GM12878 (cell line): ENCODE measurements around the gene CAPN10. TPM values are rescaled to one million over a fixed set of nuclear protein-coding genes. Genes with fewer than 3 reads are reported as not detected.

ENCODE experiments used
- BCL11A ChIP-seq: IDR thresholded peaks from 2 replicates; pipeline ENCODE4 v1.6.1; 2011; ENCODE audit warnings: low read depth, low read length
- BRCA1 ChIP-seq: IDR thresholded peaks from 2 replicates; pipeline ENCODE4 v1.6.1; 2011; ENCODE audit warnings: low read depth, low read length, improper control_type of control experiment
- CREM ChIP-seq: IDR thresholded peaks from 2 replicates; pipeline ENCODE4 v1.6.1; 2014; ENCODE audit warnings: antibody characterized with exemption, low read depth
- HDAC2 ChIP-seq: fragments of 200-600 bp; sonication (generic); IDR thresholded peaks from 2 replicates; pipeline ENCODE4 v1.6.1; 2017
- NFXL1 ChIP-seq: fragments of 450-650 bp; IDR thresholded peaks from 2 replicates; pipeline ENCODE4 v1.6.1; 2017; ENCODE audit warnings: antibody characterized with exemption, mild to moderate bottlenecking, borderline replicate concordance
- NR2C2 ChIP-seq: IDR thresholded peaks from 2 replicates; pipeline ENCODE4 v1.6.1; 2011; ENCODE audit warnings: borderline replicate concordance, low read depth; ENCODE audit not compliant: control insufficient read depth, insufficient read length
- NR2F1 ChIP-seq: fragments of 450-650 bp; conservative IDR thresholded peaks from 2 replicates; pipeline ENCODE4 v1.6.1; 2017; ENCODE audit warnings: mild to moderate bottlenecking
- RBBP5 ChIP-seq: fragments of 200-600 bp; sonication (generic); conservative IDR thresholded peaks from 2 replicates; pipeline ENCODE4 v1.6.1; 2016
- RFX5 ChIP-seq: IDR thresholded peaks from 2 replicates; pipeline ENCODE4 v1.6.1; 2011; ENCODE audit warnings: low read depth, low read length, improper control_type of control experiment
- SIX5 ChIP-seq: IDR thresholded peaks from 2 replicates; pipeline ENCODE4 v1.6.1; 2011; ENCODE audit warnings: mild to moderate bottlenecking, low read depth, low read length, moderate library complexity; ENCODE audit not compliant: severe bottlenecking
- SP1 ChIP-seq: IDR thresholded peaks from one replicate; pipeline ENCODE4 v1.6.1; 2011; ENCODE audit warnings: low read depth, low read length
- SPI1 ChIP-seq: IDR thresholded peaks from 2 replicates; pipeline ENCODE4 v1.6.1; 2011; ENCODE audit warnings: low read depth, mild to moderate bottlenecking, low read length, moderate library complexity, borderline replicate concordance; ENCODE audit not compliant: insufficient read depth
- SUZ12 ChIP-seq: fragments of 200-600 bp; sonication (generic); IDR thresholded peaks from one replicate; pipeline ENCODE4 v1.6.1; 2018; ENCODE audit warnings: antibody characterized with exemption, mild to moderate bottlenecking; ENCODE audit not compliant: unreplicated experiment
- YY1 ChIP-seq: IDR thresholded peaks from 2 replicates; pipeline ENCODE4 v1.6.1; 2011; ENCODE audit warnings: low read depth, mild to moderate bottlenecking, low read length
- ZBED1 ChIP-seq: IDR thresholded peaks from 2 replicates; pipeline ENCODE4 v1.6.1; 2016; ENCODE audit warnings: borderline replicate concordance
- ZZZ3 ChIP-seq: IDR thresholded peaks from 2 replicates; pipeline ENCODE4 v1.6.1; 2011; ENCODE audit warnings: low read depth; ENCODE audit not compliant: control insufficient read depth, insufficient read length
- polyA plus RNA-seq, 11 experiments: library from polyadenylated mRNA; depleted of rRNA in 4 of 11; unstranded in 6 of 11; stranded (reverse) in 5 of 11; fragments of >200 nt; fragmentation: Nextera tagmentation in 4 of 11; fragmentation: Illumina TruSeq in 1 of 11; extraction: Ambion mirVana in 4 of 11; extraction: Trizol in 1 of 11; gene quantifications; 1 replicate in 1 of 11; 2 replicates in 10 of 11; pipeline versions ENCODE4 v1.2.1 to v1.2.3, GENCODE V29; 2011 to 2016; ENCODE audit warnings: inconsistent platforms in 2 of 11, missing spikeins in 2 of 11, low read depth in 1 of 11
- total RNA-seq, 4 experiments: library from RNA; depleted of rRNA in 3 of 4; stranded (reverse); fragments of >200 nt in 3 of 4; fragmentation: Illumina TruSeq in 1 of 4; extraction: Trizol in 1 of 4; gene quantifications; 2 replicates each; pipeline versions ENCODE4 v1.2.1 to v1.2.3, GENCODE V29; 2013 to 2021
- TF ChIP-seq, protein P1 (sequence below): IDR thresholded peaks from 2 replicates; pipeline ENCODE4 v1.6.1; 2011; ENCODE audit warnings: low read depth, low read length, improper control_type of control experiment, borderline replicate concordance
- TF ChIP-seq, protein P2 (sequence below): fragments of 450-650 bp; IDR thresholded peaks from 2 replicates; pipeline ENCODE4 v1.6.1; 2018; ENCODE audit warnings: borderline replicate concordance, mild to moderate bottlenecking; ENCODE audit not compliant: partially characterized antibody
- TF ChIP-seq, protein P3 (sequence below): fragments of 450-650 bp; formaldehyde crosslinking; IDR thresholded peaks from 2 replicates; pipeline ENCODE4 v1.4.0; 2022; ENCODE audit warnings: mild to moderate bottlenecking, moderate library complexity
- TF ChIP-seq, protein P4 (sequence below): fragments of 450-650 bp; IDR thresholded peaks from 2 replicates; pipeline ENCODE4 v1.6.1; 2017; ENCODE audit warnings: antibody characterized with exemption, mild to moderate bottlenecking, moderate library complexity
- TF ChIP-seq, protein P5 (sequence below): IDR thresholded peaks from 2 replicates; pipeline ENCODE4 v1.6.1; 2012; ENCODE audit warnings: low read depth, low read length, improper control_type of control experiment

The CAPN10 gene
- total and polyA plus RNA-seq, 10 of the 15 experiments (the other 5 are each of a cell fraction or from before 2014, with no cell fraction given): 0.37 to 40.6 (median 17.5) TPM

DNA sequence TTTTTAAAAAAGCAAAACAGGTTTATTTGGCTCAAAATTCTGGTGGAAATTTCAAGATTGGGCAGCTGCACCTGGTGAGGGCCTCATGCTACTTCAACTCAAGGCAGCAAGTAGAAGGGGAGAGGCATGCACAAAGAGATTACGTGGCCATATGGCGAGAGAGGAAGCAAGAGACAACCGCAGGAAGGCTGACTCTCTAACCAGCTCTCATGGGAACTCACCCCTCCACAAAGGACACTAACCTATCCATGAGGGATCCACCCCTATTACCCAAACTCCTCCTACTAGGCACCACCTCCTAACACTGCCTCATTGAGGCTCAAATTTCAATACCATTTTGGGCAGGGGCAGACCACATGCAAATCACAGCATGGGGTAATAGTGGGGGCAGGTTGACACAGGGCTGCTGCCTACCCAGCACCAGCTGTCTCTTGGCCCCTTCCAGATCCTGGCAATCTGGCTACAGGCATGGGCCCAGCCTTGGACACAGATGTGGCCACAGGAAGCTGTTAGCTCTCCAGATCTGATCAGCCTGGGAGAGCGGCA lies 2.0 kb upstream of the CAPN10 start (continued):
- TF ChIP-seq, protein P1, sequence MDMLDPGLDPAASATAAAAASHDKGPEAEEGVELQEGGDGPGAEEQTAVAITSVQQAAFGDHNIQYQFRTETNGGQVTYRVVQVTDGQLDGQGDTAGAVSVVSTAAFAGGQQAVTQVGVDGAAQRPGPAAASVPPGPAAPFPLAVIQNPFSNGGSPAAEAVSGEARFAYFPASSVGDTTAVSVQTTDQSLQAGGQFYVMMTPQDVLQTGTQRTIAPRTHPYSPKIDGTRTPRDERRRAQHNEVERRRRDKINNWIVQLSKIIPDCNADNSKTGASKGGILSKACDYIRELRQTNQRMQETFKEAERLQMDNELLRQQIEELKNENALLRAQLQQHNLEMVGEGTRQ: no peak; the same call in 1 of the 2 replicates
- TF ChIP-seq, protein P2, sequence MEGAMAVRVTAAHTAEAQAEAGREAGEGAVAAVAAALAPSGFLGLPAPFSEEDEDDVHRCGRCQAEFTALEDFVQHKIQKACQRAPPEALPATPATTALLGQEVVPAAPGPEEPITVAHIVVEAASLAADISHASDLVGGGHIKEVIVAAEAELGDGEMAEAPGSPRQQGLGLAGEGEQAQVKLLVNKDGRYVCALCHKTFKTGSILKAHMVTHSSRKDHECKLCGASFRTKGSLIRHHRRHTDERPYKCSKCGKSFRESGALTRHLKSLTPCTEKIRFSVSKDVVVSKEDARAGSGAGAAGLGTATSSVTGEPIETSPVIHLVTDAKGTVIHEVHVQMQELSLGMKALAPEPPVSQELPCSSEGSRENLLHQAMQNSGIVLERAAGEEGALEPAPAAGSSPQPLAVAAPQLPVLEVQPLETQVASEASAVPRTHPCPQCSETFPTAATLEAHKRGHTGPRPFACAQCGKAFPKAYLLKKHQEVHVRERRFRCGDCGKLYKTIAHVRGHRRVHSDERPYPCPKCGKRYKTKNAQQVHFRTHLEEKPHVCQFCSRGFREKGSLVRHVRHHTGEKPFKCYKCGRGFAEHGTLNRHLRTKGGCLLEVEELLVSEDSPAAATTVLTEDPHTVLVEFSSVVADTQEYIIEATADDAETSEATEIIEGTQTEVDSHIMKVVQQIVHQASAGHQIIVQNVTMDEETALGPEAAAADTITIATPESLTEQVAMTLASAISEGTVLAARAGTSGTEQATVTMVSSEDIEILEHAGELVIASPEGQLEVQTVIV: no peak
- TF ChIP-seq SPI1 (peak; percentile 71; the same call in 1 of the 2 replicates), SUZ12 (no peak), RFX5 (no peak), BRCA1 (no peak), ZZZ3 (no peak), BCL11A (0 out of 2 replicates have a peak, but pooled peaks have one; percentile 24), NR2C2 (no peak), NR2F1 (peak; percentile 73), HDAC2 (no peak), RBBP5 (no peak), NFXL1 (no peak), SIX5 (peak; percentile 22), ZBED1 (0 out of 2 replicates have a peak, but pooled peaks have one; percentile 1), CREM (peak; percentile 34; the same call in 1 of the 2 replicates), SP1 (peak; percentile 64), YY1 (peak; percentile 17; the same call in 1 of the 2 replicates)
- TF ChIP-seq, protein P3, sequence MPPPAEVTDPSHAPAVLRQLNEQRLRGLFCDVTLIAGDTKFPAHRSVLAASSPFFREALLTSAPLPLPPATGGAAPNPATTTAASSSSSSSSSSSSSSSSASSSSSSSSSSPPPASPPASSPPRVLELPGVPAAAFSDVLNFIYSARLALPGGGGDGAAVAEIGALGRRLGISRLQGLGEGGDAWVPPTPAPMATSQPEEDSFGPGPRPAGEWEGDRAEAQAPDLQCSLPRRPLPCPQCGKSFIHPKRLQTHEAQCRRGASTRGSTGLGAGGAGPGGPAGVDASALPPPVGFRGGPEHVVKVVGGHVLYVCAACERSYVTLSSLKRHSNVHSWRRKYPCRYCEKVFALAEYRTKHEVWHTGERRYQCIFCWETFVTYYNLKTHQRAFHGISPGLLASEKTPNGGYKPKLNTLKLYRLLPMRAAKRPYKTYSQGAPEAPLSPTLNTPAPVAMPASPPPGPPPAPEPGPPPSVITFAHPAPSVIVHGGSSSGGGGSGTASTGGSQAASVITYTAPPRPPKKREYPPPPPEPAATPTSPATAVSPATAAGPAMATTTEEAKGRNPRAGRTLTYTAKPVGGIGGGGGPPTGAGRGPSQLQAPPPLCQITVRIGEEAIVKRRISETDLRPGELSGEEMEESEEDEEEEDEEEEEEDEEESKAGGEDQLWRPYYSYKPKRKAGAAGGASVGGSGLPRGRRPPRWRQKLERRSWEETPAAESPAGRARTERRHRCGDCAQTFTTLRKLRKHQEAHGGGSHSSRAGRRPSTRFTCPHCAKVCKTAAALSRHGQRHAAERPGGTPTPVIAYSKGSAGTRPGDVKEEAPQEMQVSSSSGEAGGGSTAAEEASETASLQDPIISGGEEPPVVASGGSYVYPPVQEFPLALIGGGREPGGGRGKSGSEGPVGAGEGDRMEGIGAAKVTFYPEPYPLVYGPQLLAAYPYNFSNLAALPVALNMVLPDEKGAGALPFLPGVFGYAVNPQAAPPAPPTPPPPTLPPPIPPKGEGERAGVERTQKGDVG (CRISPR knock-in tag): no peak
- TF ChIP-seq, protein P4, sequence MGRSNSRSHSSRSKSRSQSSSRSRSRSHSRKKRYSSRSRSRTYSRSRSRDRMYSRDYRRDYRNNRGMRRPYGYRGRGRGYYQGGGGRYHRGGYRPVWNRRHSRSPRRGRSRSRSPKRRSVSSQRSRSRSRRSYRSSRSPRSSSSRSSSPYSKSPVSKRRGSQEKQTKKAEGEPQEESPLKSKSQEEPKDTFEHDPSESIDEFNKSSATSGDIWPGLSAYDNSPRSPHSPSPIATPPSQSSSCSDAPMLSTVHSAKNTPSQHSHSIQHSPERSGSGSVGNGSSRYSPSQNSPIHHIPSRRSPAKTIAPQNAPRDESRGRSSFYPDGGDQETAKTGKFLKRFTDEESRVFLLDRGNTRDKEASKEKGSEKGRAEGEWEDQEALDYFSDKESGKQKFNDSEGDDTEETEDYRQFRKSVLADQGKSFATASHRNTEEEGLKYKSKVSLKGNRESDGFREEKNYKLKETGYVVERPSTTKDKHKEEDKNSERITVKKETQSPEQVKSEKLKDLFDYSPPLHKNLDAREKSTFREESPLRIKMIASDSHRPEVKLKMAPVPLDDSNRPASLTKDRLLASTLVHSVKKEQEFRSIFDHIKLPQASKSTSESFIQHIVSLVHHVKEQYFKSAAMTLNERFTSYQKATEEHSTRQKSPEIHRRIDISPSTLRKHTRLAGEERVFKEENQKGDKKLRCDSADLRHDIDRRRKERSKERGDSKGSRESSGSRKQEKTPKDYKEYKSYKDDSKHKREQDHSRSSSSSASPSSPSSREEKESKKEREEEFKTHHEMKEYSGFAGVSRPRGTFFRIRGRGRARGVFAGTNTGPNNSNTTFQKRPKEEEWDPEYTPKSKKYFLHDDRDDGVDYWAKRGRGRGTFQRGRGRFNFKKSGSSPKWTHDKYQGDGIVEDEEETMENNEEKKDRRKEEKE: no peak
- TF ChIP-seq, protein P5, sequence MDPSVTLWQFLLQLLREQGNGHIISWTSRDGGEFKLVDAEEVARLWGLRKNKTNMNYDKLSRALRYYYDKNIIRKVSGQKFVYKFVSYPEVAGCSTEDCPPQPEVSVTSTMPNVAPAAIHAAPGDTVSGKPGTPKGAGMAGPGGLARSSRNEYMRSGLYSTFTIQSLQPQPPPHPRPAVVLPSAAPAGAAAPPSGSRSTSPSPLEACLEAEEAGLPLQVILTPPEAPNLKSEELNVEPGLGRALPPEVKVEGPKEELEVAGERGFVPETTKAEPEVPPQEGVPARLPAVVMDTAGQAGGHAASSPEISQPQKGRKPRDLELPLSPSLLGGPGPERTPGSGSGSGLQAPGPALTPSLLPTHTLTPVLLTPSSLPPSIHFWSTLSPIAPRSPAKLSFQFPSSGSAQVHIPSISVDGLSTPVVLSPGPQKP: no peak
